Epithelial cell of proximal tubule (primary cell): ENCODE measurements around the gene WLS. TPM values are rescaled to one million over a fixed set of nuclear protein-coding genes. Genes with fewer than 3 reads are reported as not detected.

Experiments used
- DNase-seq: peaks from one replicate; pipeline ENCODE4 v3.0.0-alpha.2; 2011; ENCODE audit warnings: low read depth
- H3K4me3 ChIP-seq: 2 replicates; pipeline ENCODE4 v1.5.1; 2011; ENCODE audit warnings: low read depth, mild to moderate bottlenecking, low read length
- CTCF ChIP-seq: conservative IDR thresholded peaks from 2 replicates; pipeline ENCODE4 v1.5.1; 2012; ENCODE audit warnings: low read depth, mild to moderate bottlenecking, low read length
- total RNA-seq: library from RNA; depleted of rRNA; stranded (reverse); fragments of >200 nt; gene quantifications from 2 replicates; pipeline ENCODE4 v1.2.3, GENCODE V29; 2015

WLS gene
- total RNA-seq, 1 donor from 2014 or later: 14.4 TPM

DNA sequence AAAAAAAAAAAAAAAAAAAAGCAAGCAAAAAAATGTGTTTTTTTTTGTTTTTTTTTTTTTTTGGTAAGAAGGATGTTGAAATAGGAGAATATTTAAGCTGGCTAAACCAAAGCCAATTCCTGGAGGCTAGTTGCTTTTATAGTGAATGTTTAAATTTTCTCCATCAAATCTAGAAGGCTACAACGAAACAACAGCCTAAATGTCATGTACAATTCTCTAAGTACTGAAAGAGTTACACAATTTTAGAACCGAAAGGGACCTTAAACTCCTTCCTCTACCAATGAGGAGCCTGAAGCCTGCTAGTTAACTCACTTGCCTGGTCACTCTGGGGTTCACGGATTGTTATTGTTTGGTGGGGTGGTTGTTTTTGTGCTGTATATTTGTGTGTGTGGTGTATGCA is 3.5 kb downstream of the WLS start:
- H3K4me3 ChIP-seq: no peak overlapping the region
- no peak for TF ChIP-seq CTCF
- DNase-seq: no peak

DNA sequence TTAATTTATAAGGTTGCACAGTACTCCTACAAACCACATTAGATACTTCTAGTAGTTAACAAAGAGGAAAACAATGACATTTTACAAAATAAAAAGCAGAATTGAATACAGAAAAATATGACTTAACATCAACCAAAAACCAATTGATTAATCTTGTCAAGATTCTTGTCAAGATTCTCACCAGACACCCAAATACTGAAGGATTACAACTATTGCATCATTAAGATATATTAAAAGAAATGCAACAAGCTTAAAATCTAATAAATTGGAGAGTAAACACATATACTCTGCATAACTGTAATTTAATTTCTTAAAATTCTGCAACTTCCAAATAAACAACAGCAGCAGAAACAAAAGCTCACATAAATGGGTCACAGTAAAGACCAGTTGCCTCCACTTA is 4.7 kb downstream of the WLS start:
- DNase-seq: no peak
- no peak for TF ChIP-seq CTCF
- H3K4me3 ChIP-seq: no peak overlapping the region

DNA sequence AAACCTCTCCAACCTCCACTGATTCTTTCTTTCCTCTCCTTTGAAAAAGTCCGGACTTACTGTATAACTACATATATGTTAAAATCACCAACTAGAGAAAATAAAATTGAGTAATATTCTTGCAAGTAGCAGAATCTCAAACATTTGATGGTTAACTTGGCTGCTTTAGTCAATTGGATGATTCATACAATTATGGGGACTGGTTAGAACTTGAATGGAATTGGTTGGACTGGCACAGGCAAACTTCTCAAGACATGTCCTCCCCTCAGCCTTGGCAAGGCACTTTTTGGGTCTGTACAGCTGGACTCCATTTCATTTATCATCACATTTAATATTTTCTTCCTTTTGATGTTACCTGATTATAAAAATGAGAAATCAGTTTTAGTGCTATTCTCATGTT is 6.5 kb downstream of the WLS start:
- no peak overlapping the region for H3K4me3 ChIP-seq
- DNase-seq: no peak
- TF ChIP-seq CTCF: no peak

DNA sequence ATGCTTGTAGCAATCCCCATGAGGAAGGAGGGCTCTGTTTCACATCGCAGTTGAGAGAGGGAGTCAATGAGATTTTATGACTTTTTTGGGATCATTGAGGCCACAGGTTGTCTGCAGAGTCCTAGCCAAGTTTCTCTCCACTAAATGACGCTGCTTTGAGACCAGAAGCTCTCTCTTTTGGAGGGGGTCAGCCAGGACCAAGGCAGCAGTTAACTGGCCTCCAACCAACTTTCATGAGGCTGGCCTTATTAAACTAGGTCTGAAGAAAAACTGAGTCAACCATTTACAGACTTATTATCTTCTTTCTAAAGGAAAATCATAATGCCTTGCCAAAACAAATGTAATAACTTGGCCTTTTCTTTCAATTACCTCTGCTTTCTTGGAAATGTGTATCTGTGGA is 8.6 kb downstream of the WLS start:
- no peak for TF ChIP-seq CTCF
- DNase-seq: no peak
- H3K4me3 ChIP-seq: no peak overlapping the region

DNA sequence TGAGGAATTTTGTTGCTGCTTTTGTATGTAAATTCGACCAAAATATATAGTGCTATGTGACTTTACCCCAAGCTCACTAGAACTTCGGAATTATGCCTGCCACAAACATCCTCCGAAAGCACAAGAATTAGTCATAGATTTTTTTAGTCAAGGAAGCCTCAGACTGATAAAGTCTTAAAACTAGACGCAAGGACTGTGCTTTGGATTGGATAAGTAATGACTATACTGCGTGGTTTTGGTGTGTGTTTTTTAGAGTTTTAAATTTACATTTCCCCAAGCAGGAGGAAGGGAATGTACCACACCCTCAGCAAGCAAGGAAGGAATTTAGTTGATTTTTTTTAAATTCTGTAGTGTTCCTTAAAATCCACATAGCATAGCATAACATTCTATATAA is 10.3 kb downstream of the WLS start:
- DNase-seq: no peak
- H3K4me3 ChIP-seq: no peak overlapping the region
- TF ChIP-seq CTCF: no peak

DNA sequence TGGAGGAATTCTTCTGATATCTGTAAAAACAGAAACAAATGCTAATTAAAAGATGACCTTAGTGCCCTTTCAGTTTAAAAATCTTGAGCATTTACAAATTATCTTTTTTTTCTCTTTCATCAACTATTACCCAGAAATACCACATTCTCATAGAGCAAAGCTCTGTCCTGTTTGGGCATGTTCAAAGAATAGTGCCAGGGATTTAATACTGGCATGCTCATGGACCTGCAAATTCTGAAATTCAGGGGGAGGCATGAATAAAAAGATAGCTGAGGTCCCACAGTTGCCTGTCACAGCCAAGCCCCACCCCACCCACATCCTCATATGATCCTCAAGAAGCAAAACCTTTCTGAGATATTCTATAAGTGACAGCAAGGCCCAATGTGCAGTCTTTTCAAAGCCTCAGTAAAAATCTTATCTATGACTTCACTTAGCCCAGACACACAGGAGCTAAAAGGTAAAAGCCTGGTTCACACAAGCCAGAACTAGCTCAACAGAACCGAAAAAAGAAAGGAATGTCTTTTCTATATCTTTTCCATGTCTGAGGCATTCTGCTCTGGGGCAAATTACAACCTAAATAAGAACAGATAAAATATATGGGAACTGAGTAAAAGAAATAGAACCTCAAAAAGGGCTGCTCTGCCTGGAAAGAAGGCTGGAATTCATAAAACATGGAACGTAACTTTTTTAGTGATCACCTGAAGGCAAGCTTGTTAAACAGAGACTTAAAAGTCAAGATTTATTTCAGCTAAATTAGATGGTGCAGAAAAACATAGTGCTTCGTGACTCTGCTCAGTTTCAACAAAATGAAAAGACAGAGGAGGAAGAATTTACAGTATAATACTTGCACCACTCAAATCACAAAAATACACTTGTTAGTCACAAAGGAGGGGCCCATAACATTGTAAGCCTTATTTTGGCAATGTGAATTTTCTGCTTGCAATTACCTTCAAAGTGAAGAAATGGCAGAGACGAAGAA is 11.0 kb downstream of the WLS start:
- no peak for TF ChIP-seq CTCF
- DNase-seq: no peak
- H3K4me3 ChIP-seq: no peak overlapping the region

GRCh38 chr1:68220420-68220819 is 11.9 kb downstream of the WLS start:
- TF ChIP-seq CTCF: no peak
- no peak overlapping the region for H3K4me3 ChIP-seq
- no peak for DNase-seq
